ENCODE data around the gene NIPBL.
"Not testable (repeated sequence)": the region's sequence is repeated elsewhere in the genome, so short reads cannot be mapped to it uniquely, and the experiment has no call there.

Gene NIPBL

DNA sequence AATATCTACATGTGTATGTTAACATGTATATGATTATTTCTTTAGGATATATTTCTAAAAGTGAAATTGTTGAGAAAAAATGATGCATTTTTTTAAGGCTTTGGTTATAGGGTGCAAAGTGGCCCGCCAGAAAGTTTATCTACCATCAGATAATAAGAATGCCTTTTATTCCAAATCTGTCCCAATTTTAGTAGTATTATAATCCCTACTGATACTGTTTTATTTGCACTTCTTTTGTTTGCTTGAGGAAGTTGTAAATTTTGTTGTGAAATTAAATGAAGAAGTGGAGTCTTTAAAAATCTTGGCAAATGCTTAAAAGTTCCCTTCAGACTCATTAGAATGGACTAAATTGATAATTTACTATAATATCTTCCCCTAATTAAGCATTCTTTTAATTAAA, 73.0 kb downstream of the NIPBL start:
- no peak for DNase-seq

DNA sequence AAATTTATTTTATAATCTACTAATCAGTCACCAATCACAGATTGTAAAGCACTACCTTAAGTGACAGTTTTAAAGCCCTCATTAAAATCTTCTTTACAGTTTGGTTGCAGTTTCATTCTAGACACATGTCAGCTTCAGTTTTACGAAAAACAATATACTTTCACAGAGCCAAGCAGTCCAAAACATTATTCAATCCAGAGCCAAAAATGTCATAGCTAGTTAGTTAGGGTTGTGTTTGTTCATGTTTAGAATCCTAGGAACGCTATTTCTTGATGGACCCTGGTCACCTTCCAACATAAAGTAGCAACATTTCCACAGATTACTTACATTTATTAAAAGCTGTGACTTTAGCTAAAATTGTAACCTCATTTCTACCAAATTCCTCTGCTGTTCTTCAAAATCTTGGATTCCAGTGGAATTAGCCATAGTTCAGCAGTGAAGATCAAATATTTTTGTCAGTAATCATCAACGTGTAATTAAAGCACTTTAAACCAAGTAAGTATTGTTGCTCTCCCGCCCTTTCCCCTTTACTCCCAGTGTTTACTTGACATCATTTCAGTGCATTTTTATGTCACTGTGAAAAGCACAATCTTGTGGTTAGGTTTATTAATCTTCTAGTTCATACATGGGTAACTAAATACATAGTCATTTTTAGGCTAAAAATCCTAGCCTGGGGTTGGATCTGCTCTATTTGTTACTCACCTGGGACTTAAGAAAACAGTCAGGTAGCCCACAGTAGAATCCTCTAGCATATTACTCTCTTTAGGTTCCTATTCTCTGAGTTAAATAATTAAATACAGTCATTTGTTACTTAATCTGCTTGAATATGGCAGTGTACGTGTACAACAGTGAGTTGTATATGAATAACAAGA, 74.3 kb downstream of the NIPBL start:
- DNase-seq = no peak

DNA sequence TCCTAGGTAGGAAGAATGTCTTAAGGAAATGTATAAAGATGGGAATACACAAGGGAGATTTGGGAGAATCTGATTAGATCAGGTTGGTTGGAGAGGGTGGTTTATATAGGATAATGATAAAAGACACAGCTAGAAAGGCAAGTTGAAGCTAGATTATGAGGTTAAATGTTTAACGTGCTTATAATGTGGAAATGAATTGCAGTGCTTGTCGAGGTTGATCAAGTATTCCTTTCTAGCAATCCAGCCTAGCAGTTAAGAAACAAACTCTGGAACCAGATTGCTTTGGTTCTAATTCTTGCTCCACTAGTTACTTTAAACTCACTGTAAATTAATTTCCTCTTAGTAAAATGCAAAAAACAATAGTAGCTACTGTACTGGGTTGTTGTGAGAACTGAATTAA, 76.5 kb downstream of the NIPBL start:
- DNase-seq = no peak

DNA sequence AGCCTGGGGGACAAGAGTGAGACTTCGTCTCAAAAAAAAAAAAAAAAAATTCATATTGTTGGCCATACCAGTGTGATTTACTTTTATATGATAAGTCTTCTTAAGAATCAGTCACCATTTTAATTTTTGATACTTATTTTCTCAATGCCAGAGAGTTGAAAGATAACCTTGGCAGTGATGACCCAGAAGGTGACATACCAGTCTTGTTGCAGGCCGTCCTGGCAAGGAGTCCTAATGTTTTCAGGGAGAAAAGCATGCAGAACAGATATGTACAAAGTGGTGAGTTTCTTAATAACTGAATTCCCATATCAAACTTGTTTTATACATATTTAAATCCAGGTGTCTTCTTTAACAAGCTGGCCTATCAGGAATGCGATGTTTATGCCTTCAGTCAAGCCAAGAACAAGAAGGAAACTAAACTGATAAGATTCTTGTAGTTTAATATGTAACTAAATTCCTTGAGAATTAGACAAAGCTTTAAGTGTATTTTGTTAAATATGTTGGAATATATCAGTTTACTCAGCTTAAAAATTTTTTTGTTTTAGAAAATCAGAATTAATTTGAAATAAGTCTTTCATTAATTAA, 81.5 kb downstream of the NIPBL start:
- DNase-seq = no peak

GRCh38 chr5:36958612-36959011, 82.0 kb downstream of the NIPBL start:
- DNase-seq = no peak

DNA sequence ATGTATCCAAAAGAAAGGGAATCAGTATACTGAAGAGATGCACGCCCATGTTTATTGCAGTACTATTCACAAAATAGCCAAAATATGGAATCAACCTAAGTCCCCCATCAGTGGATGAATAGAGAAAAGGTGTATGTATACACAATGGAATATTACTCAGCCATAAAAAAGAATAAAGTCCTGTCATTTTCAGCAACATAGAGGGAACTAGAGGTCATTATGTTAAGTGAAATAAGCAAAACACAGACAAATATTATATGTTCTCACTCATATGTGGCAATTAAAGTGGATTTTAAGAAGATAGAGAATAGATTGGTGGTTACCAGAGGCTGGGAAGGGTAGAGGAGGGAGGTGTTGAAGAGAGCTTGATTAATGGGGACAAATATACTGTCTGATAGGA, 88.6 kb downstream of the NIPBL start:
- no peak for DNase-seq

DNA sequence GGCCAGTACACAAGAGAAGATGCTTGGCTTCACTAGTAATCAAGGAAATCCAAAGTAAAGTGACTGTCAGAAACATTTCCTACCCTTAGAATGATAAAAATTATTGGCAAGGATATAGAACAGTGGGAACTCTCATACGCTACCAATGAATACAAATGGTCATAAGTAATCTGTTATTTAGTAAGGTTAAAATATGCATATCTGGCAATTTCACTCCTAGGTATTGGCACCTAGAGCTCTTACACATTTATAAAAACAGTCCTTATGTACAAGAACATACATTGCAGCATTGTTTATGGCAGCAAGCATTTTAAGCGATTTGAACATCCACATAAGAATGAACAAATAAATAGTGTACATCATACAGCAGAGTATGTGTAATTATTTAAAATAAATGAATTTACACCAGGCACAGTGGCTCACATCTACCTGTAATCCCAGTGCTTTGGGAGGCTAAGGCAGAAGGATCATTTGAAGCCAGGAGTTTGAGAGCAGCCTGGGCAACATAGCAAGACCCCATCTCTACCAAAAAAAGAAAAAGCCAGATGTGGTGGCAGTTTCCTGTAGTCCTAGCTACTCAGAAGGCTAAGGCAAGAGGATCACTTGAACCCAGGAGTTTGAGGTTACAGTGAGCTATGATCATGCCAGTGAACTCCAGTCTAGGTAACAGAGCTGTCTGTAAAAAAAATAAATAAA, 93.3 kb downstream of the NIPBL start:
- no peak for DNase-seq

DNA sequence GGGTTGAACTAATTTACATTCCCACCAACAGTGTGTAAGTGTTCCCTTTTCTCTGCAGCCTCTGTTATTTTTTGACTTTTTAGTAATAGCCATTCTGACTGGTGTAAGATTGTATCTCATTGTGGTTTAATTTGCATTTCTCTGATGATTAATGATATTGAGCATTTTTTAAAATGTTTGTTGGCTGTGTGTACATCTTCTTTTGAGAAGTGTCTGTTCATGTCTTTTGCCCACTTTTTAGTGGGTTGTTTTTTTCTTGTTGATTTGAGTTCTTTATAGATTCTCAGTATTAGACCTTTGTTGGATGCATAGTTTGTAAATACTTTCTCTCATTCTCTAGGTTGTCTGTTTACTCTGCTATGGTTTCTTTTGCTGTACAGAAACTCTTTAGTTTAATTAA, 101.6 kb downstream of the NIPBL start:
- no peak for DNase-seq

DNA sequence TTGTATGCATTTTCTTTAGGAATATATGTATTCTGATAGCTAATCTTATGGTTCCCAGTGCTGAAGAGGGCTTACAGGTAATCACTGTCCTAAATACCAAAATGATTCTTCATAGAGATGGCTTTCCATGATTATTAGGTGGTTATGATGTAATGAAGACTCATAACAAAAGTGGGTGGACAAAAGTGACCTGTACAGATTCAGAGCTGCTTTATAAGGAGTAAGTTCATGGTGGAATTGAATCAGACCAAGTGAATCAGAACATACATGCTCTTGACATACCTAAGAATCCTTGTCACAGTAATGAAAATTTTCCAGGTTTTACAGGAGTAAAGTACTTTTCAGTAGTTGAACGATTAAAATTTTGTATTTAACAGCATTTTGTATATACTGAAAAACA, 105.6 kb downstream of the NIPBL start:
- no peak for DNase-seq

DNA sequence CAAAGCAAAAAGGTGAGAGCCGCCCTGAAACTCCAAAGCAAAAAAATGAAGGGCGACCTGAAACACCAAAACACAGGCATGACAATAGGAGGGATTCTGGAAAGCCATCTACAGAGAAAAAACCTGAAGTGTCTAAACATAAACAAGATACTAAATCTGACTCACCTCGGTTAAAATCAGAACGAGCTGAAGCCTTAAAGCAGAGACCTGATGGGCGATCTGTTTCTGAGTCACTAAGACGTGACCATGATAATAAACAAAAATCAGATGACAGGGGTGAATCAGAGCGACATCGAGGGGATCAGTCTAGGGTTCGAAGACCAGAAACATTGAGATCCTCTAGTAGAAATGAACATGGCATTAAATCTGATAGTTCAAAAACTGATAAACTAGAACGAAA, 108.8 kb downstream of the NIPBL start:
- DNase-seq = no peak

DNA sequence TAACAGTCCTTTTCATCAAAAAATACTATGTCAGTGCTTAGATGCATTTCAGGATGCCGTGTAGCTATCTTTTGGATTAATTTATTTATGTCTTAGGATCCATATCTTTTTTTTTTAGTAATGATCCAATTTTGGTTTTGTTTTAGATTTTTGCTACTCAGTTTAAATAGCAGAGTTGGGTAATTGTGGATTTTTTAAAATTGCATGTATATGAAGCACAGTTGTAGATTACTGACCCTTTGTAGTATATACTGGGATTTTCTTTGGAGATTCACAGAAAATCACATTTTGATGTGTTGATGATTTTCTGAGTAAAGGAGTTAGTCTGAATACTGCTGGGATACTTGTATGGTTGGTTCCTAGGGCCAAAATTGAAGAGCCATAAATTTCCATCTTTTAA, 111.8 kb downstream of the NIPBL start:
- DNase-seq = no peak

GRCh38 chr5:36998578-36998977, 122.0 kb downstream of the NIPBL start:
- DNase-seq = no peak

- DNase-seq = no peak
These were observed 125.7 kb downstream of the NIPBL start for GRCh38 chr5:37002176-37002751.

- no peak for DNase-seq
These were observed 128.7 kb downstream of the NIPBL start for GRCh38 chr5:37005252-37005651.

- DNase-seq = no peak
These were observed 129.5 kb downstream of the NIPBL start for GRCh38 chr5:37005946-37006540.

- not testable (repeated sequence) for DNase-seq
These were observed 136.6 kb downstream of the NIPBL start for GRCh38 chr5:37013181-37013580.

GRCh38 chr5:37014321-37014720, 137.8 kb downstream of the NIPBL start:
- DNase-seq = no peak

- no peak for DNase-seq
These were observed 139.5 kb downstream of the NIPBL start for GRCh38 chr5:37015795-37016666.

GRCh38 chr5:37028910-37029309, 152.3 kb downstream of the NIPBL start:
- no peak for DNase-seq

- no peak for DNase-seq
These were observed 152.9 kb downstream of the NIPBL start for GRCh38 chr5:37029436-37029835.

GRCh38 chr5:37034955-37035354, 158.4 kb downstream of the NIPBL start:
- DNase-seq = no peak

DNA sequence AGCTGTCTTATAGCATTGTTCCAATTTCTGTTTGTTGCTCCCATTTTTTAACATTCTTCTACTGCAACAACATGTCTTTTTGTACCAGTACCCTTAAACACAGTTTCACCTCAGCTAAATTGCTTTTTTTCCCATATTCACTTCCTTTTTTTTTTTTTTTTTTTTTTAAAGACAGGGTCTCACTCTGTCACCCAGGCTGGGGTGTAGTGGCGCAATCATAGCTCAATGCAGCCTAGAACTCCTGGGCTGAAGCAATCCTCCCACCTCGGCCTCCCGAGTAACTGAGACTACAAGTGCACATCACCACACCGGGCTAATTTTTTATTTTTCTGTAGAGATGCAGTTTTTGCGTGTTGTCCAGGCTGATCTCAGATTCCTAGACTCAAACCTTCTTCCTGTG, 161.3 kb downstream of the NIPBL start:
- no peak for DNase-seq

Measured in effector CD8-positive, alpha-beta T cell (primary cell).